GM03348 (cell line): ENCODE measurements around the gene CCDC134.
A peak's percentile ranks its signal among the peaks of the same experiment; 100 is the strongest.

Experiments
- DNase-seq: peaks from one replicate; pipeline ENCODE4 v3.0.0; 2012; ENCODE audit warnings: low spot score

CCDC134 gene

DNA sequence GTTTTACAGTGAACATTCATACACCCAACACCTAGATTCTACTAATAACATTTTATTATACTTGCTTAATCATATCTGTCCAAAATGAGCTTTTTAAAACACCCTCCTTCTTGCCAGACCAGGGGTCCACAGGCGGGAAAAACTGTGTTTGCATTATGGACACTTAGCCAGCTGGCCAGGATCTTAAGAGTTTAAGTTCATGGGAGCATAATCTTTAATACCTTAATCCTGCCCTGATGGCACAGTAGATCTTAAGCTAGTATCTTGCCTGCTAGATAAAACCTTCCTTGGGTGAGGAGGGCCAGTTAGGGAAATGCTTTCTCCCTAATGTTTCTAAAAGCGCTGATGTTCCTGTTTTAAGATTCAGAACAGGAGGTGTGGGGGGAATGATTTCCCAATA is 13.1 kb upstream of the CCDC134 start:
- no peak for DNase-seq

DNA sequence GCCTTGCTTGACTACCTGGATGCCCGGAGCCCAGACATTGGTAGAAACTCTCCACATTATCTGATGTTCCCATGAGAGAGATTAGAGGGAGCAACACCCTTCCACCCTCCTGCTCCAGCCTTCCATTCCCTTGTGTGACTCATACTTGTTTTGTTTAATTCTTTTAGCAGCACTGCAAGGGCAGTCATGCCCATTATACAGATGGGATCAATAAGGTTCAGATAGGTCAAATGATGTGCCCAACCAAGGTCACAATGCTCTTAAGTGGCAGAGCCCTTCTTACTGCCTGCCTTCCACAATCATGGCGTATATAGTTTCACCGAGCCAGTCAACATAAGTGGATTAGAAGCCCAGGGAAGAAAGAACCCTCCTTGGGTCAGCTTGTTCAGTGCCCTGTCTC is 6.6 kb upstream of the CCDC134 start:
- no peak for DNase-seq

DNA sequence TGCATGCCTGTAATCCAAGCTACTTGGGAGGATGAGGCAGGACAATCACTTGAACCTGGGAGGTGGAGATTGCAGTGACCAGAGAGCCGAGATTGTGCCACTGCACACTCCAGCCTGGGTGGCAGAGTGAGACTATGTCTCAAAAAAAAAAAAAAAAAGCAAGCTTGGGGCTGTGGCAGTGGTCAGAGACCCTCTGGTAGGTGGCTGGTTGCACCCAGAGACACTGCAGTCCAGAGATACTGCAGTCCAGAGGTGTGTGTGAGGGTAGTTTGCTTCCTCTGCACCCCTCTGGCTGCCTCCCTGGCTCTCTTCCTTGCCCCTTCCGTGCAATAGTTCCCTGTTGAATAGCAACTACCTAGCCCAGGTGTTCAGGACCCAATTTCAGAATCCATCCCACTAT is 1.7 kb upstream of the CCDC134 start:
- DNase-seq, result no peak

DNA sequence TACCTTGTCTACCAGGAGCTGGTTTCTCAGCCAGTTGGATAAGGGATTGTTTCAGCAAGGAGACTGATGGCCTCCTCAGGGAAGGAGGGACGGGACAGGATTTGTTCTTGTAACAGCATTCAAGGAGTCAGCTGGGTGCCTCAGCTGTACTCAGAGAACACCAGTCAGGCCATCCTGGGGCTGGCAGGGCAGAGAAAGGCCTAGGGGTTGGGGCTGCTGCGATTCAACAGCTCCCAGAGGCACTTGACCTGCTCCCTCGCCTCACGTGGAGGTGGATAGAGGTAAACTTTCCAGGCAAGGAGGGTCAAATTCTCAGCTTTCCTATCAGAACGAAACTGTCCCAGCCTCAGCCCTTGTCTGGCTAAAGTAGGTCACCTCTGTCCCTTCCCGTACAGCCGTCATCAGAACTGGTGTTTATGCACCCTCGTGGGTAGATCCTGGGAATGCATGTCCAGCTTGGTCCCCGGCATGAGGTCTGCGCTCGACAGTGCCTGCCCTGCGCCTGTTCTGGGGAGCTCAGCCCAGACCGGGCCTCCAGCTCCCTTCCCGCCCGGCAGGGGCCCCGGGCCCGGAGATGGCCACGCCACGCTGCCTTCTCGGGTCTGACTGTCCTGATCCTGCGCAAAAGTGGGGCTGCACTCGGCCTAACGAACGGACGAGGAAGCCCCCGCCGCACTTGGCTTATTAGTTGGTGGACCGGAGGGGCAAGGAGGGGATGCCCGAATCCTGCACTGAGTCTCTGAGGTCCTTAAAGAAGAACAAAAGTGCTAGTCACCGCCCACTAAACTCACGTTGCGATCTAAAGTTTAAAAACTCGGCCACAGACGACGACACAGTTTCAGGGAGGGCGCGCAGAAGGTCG is 762 bp upstream of the CCDC134 start:
- DNase-seq, result peak; percentile 76

DNA sequence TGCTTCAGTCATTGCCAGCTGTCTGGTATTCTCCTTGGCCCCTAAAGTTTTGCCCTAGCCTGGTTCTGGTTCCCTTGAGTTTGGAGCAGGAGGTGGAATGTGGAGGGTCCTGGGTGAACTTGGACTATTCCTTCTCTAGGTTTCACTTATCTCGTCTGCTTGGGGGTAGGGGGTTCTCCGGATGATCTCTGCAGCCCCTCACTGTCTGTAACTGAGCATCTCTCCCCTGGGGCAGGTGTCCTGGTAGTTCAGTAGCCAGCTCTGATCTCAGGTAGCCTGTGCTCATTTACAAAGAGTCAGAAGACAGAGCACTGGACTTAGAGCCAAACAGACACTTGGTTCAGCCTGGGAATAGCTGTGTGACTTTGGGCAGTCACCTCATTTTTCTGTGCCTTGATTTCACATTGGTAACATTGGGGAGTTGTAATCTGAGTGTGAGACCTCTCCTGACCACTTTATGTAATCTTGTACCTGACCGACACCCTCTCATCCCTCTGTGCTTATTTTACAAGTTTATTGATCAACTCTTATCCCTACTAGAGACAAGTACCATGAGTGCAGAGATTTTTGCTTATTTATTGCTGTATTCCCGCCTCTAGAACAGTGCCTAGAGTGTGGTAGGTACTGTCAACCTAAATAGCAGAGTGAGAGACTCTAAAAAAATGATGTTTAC is 804 bp downstream of the CCDC134 start:
- no peak for DNase-seq

DNA sequence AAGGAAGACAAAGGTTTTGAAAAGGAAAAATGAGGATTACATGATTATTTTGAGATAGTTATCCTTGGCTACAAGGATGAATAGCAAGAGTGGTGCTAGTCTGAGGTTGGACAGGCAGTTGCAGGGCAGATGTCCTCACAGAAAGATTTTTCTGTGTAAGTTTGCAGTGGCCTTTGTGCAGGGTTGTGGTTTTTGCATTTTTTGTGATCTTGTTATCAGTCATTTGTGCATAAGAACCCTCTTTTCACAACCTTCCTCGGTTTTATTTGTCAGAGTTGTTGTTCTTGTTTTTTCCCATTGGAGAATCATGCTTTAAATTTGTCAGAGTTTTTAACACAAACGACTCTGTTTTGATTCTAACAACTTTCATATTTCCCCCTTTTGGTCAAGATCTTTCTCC is 1.4 kb downstream of the CCDC134 start:
- DNase-seq, result no peak

DNA sequence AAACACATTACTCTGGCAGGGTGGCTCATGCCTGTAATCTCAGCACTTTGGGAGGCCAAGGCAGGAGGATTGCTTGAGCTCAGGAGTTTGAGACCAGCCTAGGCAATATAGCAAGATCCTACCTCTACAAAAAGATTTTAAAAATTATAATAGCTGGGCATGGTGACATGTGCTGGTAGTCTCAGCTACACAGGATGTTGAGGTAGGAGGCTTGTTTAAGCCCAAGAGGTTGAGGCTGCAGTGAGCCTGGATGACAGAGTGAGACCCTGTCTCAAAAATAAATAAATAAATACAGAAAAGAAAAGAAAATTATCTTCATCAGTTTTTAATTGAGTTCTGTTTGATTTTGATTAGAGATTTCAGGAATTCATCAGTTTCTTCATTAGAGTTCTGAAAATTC is 5.2 kb downstream of the CCDC134 start:
- DNase-seq, result no peak

DNA sequence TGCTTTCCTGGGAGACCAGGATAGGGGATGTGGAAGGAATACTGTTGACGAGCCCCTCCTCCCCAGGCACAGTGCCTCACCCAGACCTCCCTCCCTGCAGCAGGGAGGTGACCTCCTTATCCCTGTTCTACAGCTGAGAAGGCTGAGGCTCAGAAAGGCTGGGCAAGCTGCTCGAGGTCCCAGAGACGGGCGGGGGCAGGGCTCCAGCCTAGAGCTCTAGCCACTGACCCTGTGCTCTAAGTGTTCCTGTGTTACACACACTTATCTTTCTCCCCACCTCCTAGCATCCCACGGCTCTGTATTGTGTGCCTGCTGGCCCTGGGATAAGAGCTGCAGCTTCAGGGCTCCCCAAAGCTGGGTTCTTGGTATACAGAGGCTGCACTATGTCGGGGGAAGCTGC is 7.9 kb downstream of the CCDC134 start:
- no peak for DNase-seq

DNA sequence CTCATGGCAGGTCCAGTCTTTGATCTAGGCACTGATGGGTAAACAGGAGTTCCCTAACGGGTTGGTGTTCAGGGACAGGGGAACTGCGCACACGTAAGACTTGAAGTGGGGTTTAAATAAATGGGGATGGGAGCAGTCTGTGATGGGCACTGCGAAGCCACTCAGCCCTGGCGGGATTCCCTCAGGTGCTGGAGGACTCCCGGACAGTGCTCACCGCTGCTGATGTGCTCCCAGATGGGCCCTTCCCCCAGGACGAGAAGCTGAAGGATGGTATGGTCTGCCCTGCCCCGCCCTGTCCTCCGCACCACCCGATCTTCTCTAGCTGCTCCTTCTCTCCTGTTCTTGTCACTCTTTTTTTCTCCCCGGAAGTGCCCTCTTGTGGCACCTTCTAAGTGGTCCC is 9.5 kb downstream of the CCDC134 start:
- no peak for DNase-seq

DNA sequence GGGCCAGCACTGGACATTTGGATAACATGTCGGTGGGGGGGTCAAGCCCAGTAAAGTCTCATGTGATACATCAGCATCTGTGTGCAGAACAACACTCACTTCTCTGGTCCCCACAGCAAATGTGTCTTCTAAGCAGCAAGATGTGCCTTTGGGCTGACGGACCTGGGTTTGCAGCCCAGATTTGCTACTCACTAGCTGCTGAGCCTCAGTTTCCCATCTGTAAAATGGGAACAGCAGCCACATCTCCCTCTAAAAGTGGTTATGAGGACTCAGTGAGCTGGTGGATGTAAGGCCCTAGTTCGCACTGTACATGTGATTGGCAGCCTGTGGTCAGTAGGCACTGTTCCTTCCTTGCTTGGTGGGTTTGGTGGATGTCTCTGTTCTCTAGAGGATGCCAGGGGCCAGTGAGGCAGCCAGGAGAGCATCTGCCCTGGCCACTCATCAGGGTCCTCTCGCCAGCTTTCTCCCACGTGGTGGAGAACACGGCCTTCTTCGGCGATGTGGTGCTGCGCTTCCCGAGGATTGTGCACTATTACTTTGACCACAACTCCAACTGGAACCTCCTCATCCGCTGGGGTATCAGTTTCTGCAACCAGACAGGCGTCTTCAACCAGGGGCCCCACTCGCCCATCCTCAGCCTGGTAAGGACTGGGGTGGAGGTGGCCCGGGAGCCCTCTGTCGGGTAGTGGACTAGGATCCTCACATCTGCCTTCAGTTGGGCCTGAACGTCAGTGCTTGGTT is 12.5 kb downstream of the CCDC134 start:
- DNase-seq, result no peak

DNA sequence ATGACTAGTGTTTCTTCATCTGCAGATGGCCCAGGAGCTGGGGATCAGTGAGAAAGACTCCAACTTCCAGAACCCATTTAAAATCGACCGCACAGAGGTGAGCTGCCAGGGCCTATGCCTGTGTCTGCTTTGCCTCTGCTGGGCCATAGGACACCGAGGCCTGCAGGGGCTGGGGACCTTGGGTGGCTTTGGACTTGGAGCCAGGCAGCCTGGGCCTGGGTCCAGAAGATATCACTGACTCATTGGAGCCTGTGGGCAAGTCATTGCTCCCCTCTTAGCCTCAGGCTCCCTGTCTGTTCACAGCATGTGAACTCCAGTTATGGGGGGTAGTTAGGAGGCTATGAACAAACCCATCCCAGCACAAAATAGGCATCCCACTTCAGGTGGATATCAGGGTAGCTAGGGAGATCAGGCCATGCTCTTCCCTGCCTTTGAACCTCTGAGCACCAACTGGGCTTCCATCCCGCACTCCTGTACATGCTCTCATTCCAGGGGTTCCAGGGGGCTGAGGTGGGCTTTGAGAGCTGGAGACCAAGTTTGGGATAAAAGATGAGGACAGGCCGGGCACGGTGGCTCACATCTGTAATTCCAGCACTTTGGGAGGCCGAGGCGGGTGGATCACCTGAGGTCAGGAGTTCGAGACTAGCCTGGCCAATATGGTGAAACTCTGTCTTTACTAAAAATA is 13.4 kb downstream of the CCDC134 start:
- no peak for DNase-seq

DNA sequence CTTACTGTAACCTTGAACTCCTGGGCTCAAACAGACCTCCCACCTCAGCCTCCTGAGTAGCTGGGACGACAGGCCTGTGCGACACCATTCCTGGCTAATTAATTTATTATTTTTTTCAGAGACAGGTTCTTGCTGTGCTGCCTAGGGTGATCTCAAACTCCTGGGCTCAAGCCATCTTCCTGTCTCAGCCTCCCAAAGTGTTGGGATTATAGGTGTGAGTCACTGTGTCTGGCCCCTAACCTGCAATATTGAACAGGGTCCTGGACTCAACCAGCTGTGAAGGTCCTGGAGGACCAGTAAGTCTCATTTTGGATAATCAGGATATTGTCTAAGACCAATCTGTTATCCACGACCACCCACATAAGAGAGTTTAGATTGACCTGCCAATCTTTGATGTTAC is 15.2 kb downstream of the CCDC134 start:
- no peak for DNase-seq

DNA sequence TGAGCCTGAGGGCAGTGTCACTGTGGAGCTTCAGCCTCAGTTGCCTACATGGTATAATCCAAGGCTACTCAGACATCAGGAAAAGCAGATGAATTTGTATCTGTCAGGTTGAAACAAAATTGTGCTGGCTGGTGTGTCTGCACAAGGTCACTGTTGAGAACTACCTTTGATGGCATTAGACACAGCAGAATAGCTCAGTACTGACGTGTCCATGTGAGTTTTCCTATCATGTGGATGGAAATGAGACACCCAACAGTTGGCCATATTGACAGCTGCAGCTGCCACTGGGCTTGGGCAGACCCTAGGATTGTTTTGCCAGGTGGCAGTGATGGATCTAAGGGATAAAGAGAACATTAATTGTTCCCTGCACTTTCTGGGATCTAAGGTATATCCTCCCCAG is 15.8 kb downstream of the CCDC134 start:
- DNase-seq, result no peak

DNA sequence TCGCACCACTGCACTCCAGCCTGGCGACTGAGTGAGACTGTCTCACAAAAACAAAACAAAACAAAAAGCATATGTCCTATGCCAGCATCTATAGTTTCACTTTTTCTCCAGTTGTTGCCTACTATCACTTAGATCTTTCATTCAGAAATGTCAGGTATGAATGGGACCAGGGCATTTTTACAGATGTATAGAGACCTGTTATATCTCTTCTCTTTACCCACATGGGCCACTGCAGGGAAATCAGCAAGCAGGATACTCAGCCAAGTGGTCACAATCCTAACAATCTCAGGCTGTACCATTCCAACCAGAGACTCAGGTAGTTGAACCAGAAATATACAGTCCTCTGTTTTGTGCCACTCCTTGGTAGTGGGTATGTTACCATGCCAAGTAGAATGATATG is 16.4 kb downstream of the CCDC134 start:
- DNase-seq, result no peak

DNA sequence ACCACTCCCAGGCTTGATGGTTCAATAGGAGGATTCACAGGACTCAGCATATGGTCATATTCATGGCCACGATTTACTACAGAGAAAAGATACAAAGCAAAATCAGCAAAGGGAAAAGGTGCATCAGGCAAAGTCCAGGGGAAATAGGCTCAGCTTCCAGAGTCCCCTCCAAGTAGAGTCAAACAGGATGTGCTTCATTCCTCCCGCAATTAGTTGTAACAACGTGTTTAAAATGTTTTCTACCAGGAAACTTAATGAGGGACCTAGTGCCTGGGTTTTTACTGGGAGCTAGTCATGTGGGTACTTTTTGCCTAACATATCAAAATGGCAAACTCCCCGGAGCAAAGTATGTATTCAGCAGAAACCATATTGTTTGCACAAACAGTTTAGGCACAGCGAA is 17.5 kb downstream of the CCDC134 start:
- no peak for DNase-seq

DNA sequence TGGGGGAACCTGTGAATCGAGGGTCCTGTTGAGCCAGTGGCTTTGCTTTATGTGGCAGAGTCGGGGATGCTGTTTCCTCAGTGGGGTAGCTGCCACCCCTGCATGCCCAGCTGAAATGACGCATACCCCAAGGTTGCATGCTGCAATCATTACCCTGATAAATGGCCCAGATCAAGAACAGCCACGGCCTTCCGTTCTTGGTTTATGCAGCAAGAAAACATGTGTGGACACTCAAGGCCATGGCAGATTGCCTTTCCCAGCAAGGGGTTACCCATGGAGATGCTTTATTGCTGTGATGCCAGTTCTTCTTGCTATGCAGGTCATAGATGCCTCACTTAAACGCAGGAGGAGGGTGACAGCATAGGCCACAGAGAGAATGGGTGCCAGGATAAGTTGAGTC is 18.1 kb downstream of the CCDC134 start:
- DNase-seq, result no peak

DNA sequence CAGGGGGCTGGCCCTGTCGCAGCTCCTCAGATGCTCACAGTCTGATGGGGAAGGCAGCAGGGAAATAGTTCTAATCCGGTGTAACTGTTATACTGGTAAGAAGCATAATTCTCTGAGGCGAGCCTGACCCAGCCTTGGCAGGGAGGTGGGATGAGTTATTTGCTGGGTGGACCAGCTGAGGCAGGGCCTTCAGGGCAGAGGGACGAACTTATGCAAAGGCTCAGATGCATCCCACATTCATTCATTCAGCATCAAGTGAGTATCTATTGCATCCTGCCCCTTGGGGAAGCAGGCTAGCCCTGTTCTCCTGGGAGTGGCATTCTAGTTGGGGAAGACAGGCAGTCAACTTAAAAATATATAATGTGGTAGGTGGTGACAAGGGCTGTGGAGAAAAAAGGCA is 18.8 kb downstream of the CCDC134 start:
- no peak for DNase-seq

DNA sequence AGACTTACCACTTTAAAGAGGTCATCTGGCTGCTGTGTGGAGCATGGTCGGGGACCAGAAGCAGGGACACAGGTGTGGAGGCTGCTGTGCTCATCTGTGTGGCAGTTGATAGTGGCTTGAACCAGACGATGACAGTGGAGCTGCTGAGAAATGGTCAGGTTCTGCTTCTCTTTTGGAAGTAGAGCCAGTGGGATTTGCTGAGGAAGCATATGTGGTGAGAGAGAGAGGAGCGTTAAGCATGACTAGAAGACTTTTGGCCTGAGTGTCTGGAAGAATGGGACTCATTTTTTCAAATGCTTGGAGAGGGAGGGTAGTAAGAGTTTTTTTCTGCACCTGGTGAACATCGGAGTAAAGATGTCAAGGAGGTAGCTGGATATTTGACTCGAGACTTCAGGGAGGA is 20.0 kb downstream of the CCDC134 start:
- no peak for DNase-seq

DNA sequence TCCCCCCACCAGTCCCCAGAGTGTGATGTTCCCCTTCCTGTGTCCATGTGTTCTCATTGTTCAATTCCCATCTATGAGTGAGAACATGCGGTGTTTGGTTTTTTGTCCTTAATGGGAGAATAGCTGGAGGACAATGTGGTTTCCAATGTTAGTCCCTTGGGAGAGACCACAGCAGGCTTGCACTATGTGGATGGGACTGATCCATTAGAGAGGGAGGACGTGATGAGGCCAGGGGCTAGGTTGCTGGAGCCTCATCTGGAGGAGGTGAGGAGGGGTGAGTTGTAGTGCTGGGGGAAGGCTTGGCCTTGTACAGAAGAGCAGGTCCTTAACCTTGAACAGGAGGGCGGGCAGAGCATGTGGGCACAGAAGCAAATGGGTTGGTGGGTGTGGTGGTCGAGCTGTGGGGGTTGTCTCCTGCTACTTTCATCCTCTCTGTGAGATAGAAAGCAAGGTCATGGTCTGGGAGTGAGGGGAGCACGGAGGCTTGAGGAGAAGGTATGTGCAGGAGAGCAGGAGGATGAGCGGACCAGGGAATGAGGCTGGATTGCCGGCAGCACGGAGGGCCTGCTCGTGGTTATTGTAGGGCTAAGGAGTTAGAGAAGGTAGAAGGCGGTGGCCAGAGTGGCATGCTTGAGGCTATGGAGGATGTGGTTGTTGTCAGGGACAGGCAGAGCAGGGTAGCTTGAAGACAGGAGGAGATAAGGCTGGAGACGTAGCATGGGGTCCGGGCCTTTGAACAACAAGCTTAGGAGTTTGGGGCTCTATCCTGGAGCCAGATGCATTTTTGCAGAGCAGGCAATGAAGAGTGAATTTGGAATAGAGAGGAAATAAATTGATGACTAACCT is 21.2 kb downstream of the CCDC134 start:
- no peak for DNase-seq

DNA sequence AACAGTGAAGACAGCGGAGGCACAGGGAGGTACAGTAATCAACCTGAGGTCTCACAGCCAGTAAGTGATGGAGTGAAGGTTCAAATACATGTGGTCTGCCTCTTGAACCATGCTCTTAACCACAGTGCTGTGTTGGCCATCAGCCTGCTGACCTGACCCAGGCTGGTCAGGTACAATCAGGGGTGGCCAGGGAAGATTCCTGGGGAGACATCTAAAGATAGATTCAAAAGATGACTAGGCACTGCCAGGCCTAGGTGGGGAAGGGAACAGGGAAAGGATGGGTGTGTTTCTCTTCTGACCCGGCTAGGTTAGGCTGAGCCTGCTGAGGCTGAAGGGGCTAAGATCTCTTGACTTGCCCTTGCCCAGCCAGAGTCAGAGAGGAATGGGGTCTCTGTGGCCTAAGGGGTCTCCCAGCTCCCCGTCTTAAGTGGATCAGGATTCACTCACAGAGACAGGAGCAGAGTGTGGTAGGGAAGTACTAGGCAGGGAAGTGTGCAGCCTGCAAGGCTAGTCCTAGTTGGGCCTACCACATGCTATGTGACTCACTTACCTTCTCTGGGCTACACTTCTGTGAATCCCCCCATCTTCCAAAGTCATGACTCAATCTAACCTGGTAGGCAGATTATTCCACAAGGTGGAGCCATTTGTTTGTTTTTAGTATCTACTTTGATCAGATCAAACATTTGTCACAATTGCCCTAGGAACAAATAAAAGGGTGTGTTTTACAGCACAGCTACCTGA is 22.0 kb downstream of the CCDC134 start:
- DNase-seq, result peak; percentile 57

DNA sequence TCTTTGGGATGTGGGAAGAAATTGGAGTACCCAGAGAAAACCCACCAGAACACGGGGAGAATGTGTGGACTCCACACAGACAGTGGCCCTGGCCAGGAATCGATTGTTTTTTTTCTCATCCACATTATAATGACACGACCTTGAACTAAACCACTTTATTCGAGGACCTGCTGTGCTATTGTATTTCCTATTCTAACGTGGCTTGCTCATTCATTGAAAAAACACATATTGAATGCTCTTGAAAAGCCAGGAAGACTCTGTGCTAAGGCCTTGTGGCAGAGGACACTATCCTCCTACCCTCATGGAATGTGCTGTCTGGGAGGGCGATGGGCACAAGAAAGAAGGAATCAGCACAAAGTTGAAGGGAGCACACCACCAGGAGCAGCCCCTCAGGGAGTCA is 23.3 kb downstream of the CCDC134 start:
- DNase-seq, result no peak
